ENCODE measurements around the gene KCNH1. TPM values are rescaled to one million over a fixed set of nuclear protein-coding genes. Genes with fewer than 3 reads are reported as not detected.

KCNH1 gene
- total and polyA plus RNA-seq, 2 experiments from 2014 or later = 0.28 TPM; not detected in 1

- H3K27me3 Mint-ChIP-seq (ENCODE audit: insufficient read depth, low read depth, poor library complexity) = peaks cover 2% of the 10 kb centered on the region
- Histone ChIP-seq H3K27ac (ENCODE audit: low read depth) (no peak overlapping the region), H4K20me1 (replicated peaks; ENCODE audit: insufficient read depth) (no peaks in the 10 kb centered on the region), H3K9me2 (ENCODE audit: insufficient read depth) (no peaks in the 10 kb centered on the region), H3K79me2 (replicated peaks; ENCODE audit: insufficient read depth) (no peaks in the 10 kb centered on the region), H3F3A (replicated peaks; ENCODE audit: low read depth) (no peaks in the 10 kb centered on the region), H3K36me3 (ENCODE audit: insufficient read depth) (no peaks in the 10 kb centered on the region), H3K27me3 (ENCODE audit: insufficient read depth) (no peaks in the 10 kb centered on the region), H2AFZ (no peak overlapping the region), H3K4me2 (no peak overlapping the region), H3K4me3 (no peak overlapping the region), H3K4me1 (ENCODE audit: insufficient read depth) (no peaks in the 10 kb centered on the region)
- H3K27ac Mint-ChIP-seq = no peak overlapping the region
- H3K36me3 Mint-ChIP-seq (ENCODE audit: low read depth) = no peaks in the 10 kb centered on the region
- H3K4me3 Mint-ChIP-seq = no peak overlapping the region
- TF ChIP-seq EZH2 (IDR thresholded peaks at IDR 0.05; ENCODE audit: low read depth, unreplicated experiment) = no peak
- no peak for TF ChIP-seq ETS1 (IDR thresholded peaks at IDR 0.05)
- TF ChIP-seq NANOG (IDR thresholded peaks at IDR 0.05; ENCODE audit: borderline replicate concordance) = no peak
- no peak for TF ChIP-seq POLR2AphosphoS5 (IDR thresholded peaks at IDR 0.05; ENCODE audit: low read depth)
- TF ChIP-seq STAT1 (IDR thresholded peaks at IDR 0.05; ENCODE audit: unreplicated experiment) = no peak
- DNase-seq (ENCODE audit: low spot score) = no peak
- H3K4me1 Mint-ChIP-seq = 0 out of 3 replicates have a peak, but pooled peaks cover 3% of the 10 kb centered on the region
- H3K9me3 Mint-ChIP-seq = no peaks in the 10 kb centered on the region
- no peak for ATAC-seq
Observed at GRCh38 chr1:210908791-210909190, 225.2 kb downstream of the KCNH1 start.

- no peak overlapping the region for H3K27ac Mint-ChIP-seq
- H3F3A ChIP-seq (replicated peaks; ENCODE audit: low read depth) = no peaks in the 10 kb centered on the region
- no peak for TF ChIP-seq JUNB (IDR thresholded peaks at IDR 0.05; ENCODE audit: unreplicated experiment)
- TF ChIP-seq EZH2phosphoT487 (IDR thresholded peaks at IDR 0.05; ENCODE audit: unreplicated experiment) = no peak
- TF ChIP-seq ZNF114 (CRISPR knock-in tag; IDR thresholded peaks at IDR 0.05) = no peak
- TF ChIP-seq POLR2AphosphoS5 (IDR thresholded peaks at IDR 0.05; ENCODE audit: low read depth) = no peak
- no peak for TF ChIP-seq ETS1 (IDR thresholded peaks at IDR 0.05)
- no peak for TF ChIP-seq CTCF (conservative IDR thresholded peaks at IDR 0.05; ENCODE audit: low read depth in 2 of 2)
- no peak for TF ChIP-seq NANOG (IDR thresholded peaks at IDR 0.05; ENCODE audit: borderline replicate concordance)
- TF ChIP-seq STAT1 (IDR thresholded peaks at IDR 0.05; ENCODE audit: unreplicated experiment) = no peak
- TF ChIP-seq ZNF331 (CRISPR knock-in tag; IDR thresholded peaks at IDR 0.05; ENCODE audit: low read depth) = no peak
- no peak for TF ChIP-seq CREB1 (CRISPR knock-in tag; IDR thresholded peaks at IDR 0.05; ENCODE audit: low read depth)
- no peak for TF ChIP-seq ZNF462 (CRISPR knock-in tag; IDR thresholded peaks at IDR 0.05)
Observed at GRCh38 chr1:210908257-210908656, 225.7 kb downstream of the KCNH1 start.

More at GRCh38 chr1:210908257-210908656, 225.7 kb downstream of the KCNH1 start:
- Mint-ChIP-seq H3K4me1 (0 out of 3 replicates have a peak, but pooled peaks cover 3% of the 10 kb centered on the region), H3K4me3 (no peak overlapping the region), H3K27me3 (ENCODE audit: insufficient read depth, low read depth, poor library complexity) (peaks cover 2% of the 10 kb centered on the region), H3K9me3 (no peaks in the 10 kb centered on the region), H3K36me3 (ENCODE audit: low read depth) (no peaks in the 10 kb centered on the region)
- H3K36me3 ChIP-seq (ENCODE audit: insufficient read depth) = no peaks in the 10 kb centered on the region
- peak; percentile 28; the same call in 1 of the 3 replicates for ATAC-seq
- no peaks in the 10 kb centered on the region for H3K4me1 ChIP-seq (ENCODE audit: insufficient read depth)
- no peaks in the 10 kb centered on the region for H3K9me2 ChIP-seq (ENCODE audit: insufficient read depth)
- no peak overlapping the region for H3K4me3 ChIP-seq
- no peaks in the 10 kb centered on the region for H4K20me1 ChIP-seq (replicated peaks; ENCODE audit: insufficient read depth)
- no peak overlapping the region for H3K27ac ChIP-seq (ENCODE audit: low read depth)
- no peak overlapping the region for H3K4me2 ChIP-seq
- no peak for DNase-seq (ENCODE audit: low spot score)
- H2AFZ ChIP-seq = no peak overlapping the region
- H3K79me2 ChIP-seq (replicated peaks; ENCODE audit: insufficient read depth) = no peaks in the 10 kb centered on the region
- H3K27me3 ChIP-seq (ENCODE audit: insufficient read depth) = no peaks in the 10 kb centered on the region

All from GM23338 (cell line).